ENCODE measurements around the gene DYNC1H1. TPM values are rescaled to one million over a fixed set of nuclear protein-coding genes. Genes with fewer than 3 reads are reported as not detected.

DYNC1H1 gene
- total RNA-seq, 1 donor from 2014 or later = 591 TPM

GRCh38 chr14:102090713-102091112 lies 126.3 kb downstream of the DYNC1H1 start:
- Histone ChIP-seq H3K9me3 (ENCODE audit: insufficient read depth, low read depth, low read length) (no peaks in the 10 kb centered on the region), H3K36me3 (ENCODE audit: insufficient read depth, low read length) (peaks cover 3% of the 10 kb centered on the region), H2AFZ (ENCODE audit: low read depth, low read length) (no peak overlapping the region), H3K27me3 (ENCODE audit: insufficient read depth, low read length) (no peaks in the 10 kb centered on the region), H3K4me1 (ENCODE audit: insufficient read depth, low read length) (peaks cover 20% of the 10 kb centered on the region), H3K9ac (ENCODE audit: low read length) (no peak overlapping the region), H3K4me2 (ENCODE audit: low read length) (no peak overlapping the region), H3K79me2 (ENCODE audit: insufficient read depth, low read length) (peaks cover 16% of the 10 kb centered on the region), H3K27ac (ENCODE audit: low read depth, low read length) (no peak overlapping the region), H4K20me1 (ENCODE audit: insufficient read depth, low read length) (peaks cover 8% of the 10 kb centered on the region), H3K4me3 (ENCODE audit: insufficient read depth, low read depth, low read length) (no peak overlapping the region)
- Mint-ChIP-seq H3K4me1 (ENCODE audit: low read depth, unreplicated experiment) (peaks cover 10% of the 10 kb centered on the region), H3K9me3 (ENCODE audit: unreplicated experiment) (no peaks in the 10 kb centered on the region), H3K27me3 (ENCODE audit: low read depth, unreplicated experiment) (no peaks in the 10 kb centered on the region), H3K4me3 (ENCODE audit: unreplicated experiment) (no peak overlapping the region), H3K27ac (ENCODE audit: unreplicated experiment) (no peak overlapping the region), H3K36me3 (ENCODE audit: low read depth, unreplicated experiment) (peaks cover 5% of the 10 kb centered on the region)
- TF ChIP-seq EZH2 (IDR thresholded peaks at IDR 0.05; ENCODE audit: insufficient read depth, low read length) = no peak
- TF ChIP-seq CTCF (IDR thresholded peaks at IDR 0.05; ENCODE audit: insufficient read depth, low read depth, low read length) = no peak
- no peak for DNase-seq (ENCODE audit: low read depth)
- FAIRE-seq = no peak

GRCh38 chr14:102092806-102093205 lies 128.4 kb downstream of the DYNC1H1 start:
- H3K36me3 ChIP-seq (ENCODE audit: insufficient read depth, low read length) = no peaks in the 10 kb centered on the region
- no peaks in the 10 kb centered on the region for H3K9me3 Mint-ChIP-seq (ENCODE audit: unreplicated experiment)
- TF ChIP-seq CTCF (IDR thresholded peaks at IDR 0.05; ENCODE audit: insufficient read depth, low read depth, low read length) (no peak), EZH2 (IDR thresholded peaks at IDR 0.05; ENCODE audit: insufficient read depth, low read length) (no peak)
- H3K27me3 Mint-ChIP-seq (ENCODE audit: low read depth, unreplicated experiment) = no peaks in the 10 kb centered on the region
- no peak for DNase-seq (ENCODE audit: low read depth)
- peaks cover 20% of the 10 kb centered on the region for H3K4me1 Mint-ChIP-seq (ENCODE audit: low read depth, unreplicated experiment)
- no peak overlapping the region for H3K27ac Mint-ChIP-seq (ENCODE audit: unreplicated experiment)
- peaks cover 4% of the 10 kb centered on the region for H3K79me2 ChIP-seq (ENCODE audit: insufficient read depth, low read length)
- H3K4me2 ChIP-seq (ENCODE audit: low read length) = no peak overlapping the region
- no peaks in the 10 kb centered on the region for H4K20me1 ChIP-seq (ENCODE audit: insufficient read depth, low read length)
- H3K27me3 ChIP-seq (ENCODE audit: insufficient read depth, low read length) = no peaks in the 10 kb centered on the region
- no peak overlapping the region for H3K4me3 Mint-ChIP-seq (ENCODE audit: unreplicated experiment)
- H3K9ac ChIP-seq (ENCODE audit: low read length) = no peak overlapping the region
- no peaks in the 10 kb centered on the region for H3K36me3 Mint-ChIP-seq (ENCODE audit: low read depth, unreplicated experiment)
- H3K27ac ChIP-seq (ENCODE audit: low read depth, low read length) = no peak overlapping the region
- no peak overlapping the region for H3K4me3 ChIP-seq (ENCODE audit: insufficient read depth, low read depth, low read length)
- H3K4me1 ChIP-seq (ENCODE audit: insufficient read depth, low read length) = peaks cover 27% of the 10 kb centered on the region
- FAIRE-seq = no peak
- H3K9me3 ChIP-seq (ENCODE audit: insufficient read depth, low read depth, low read length) = no peaks in the 10 kb centered on the region
- no peak overlapping the region for H2AFZ ChIP-seq (ENCODE audit: low read depth, low read length)

- no peak for TF ChIP-seq CTCF (IDR thresholded peaks at IDR 0.05; ENCODE audit: insufficient read depth, low read depth, low read length)
- TF ChIP-seq EZH2 (IDR thresholded peaks at IDR 0.05; ENCODE audit: insufficient read depth, low read length) = no peak
- peaks cover 16% of the 10 kb centered on the region for H3K4me1 Mint-ChIP-seq (ENCODE audit: low read depth, unreplicated experiment)
- no peak overlapping the region for H3K27ac Mint-ChIP-seq (ENCODE audit: unreplicated experiment)
- H4K20me1 ChIP-seq (ENCODE audit: insufficient read depth, low read length) = no peaks in the 10 kb centered on the region
- no peak for FAIRE-seq
- H3K27me3 ChIP-seq (ENCODE audit: insufficient read depth, low read length) = no peaks in the 10 kb centered on the region
- no peaks in the 10 kb centered on the region for H3K36me3 ChIP-seq (ENCODE audit: insufficient read depth, low read length)
- no peak overlapping the region for H2AFZ ChIP-seq (ENCODE audit: low read depth, low read length)
- no peaks in the 10 kb centered on the region for H3K79me2 ChIP-seq (ENCODE audit: insufficient read depth, low read length)
- DNase-seq (ENCODE audit: low read depth) = no peak
- no peak overlapping the region for H3K27ac ChIP-seq (ENCODE audit: low read depth, low read length)
- no peak overlapping the region for H3K4me3 ChIP-seq (ENCODE audit: insufficient read depth, low read depth, low read length)
- no peaks in the 10 kb centered on the region for H3K36me3 Mint-ChIP-seq (ENCODE audit: low read depth, unreplicated experiment)
- peaks cover 21% of the 10 kb centered on the region for H3K4me1 ChIP-seq (ENCODE audit: insufficient read depth, low read length)
- H3K4me2 ChIP-seq (ENCODE audit: low read length) = no peak overlapping the region
- H3K9me3 ChIP-seq (ENCODE audit: insufficient read depth, low read depth, low read length) = no peaks in the 10 kb centered on the region
- H3K27me3 Mint-ChIP-seq (ENCODE audit: low read depth, unreplicated experiment) = no peaks in the 10 kb centered on the region
- no peak overlapping the region for H3K4me3 Mint-ChIP-seq (ENCODE audit: unreplicated experiment)
- H3K9me3 Mint-ChIP-seq (ENCODE audit: unreplicated experiment) = no peaks in the 10 kb centered on the region
- H3K9ac ChIP-seq (ENCODE audit: low read length) = no peak overlapping the region
These were observed 129.7 kb downstream of the DYNC1H1 start for GRCh38 chr14:102094101-102094500.

Measured in astrocyte (in vitro differentiated cells and primary cell).